Glomerular endothelial cell (primary cell): Measurements from ENCODE around the gene PRSS36. TPM values are rescaled to one million over a fixed set of nuclear protein-coding genes. Genes with fewer than 3 reads are reported as not detected.
A peak's percentile ranks its signal among the peaks of the same experiment; 100 is the strongest.

Experiments used
- DNase-seq: peaks from one replicate; pipeline ENCODE4 v3.0.0-alpha.2; 2011; ENCODE audit warnings: low read depth, low spot score; ENCODE audit errors: extremely low read depth
- total RNA-seq: library from RNA; depleted of rRNA; stranded (reverse); fragments of >200 nt; gene quantifications from 2 replicates; pipeline ENCODE4 v1.2.3, GENCODE V29; 2015

PRSS36 gene
- total RNA-seq, 1 donor from 2014 or later: not detected

DNA sequence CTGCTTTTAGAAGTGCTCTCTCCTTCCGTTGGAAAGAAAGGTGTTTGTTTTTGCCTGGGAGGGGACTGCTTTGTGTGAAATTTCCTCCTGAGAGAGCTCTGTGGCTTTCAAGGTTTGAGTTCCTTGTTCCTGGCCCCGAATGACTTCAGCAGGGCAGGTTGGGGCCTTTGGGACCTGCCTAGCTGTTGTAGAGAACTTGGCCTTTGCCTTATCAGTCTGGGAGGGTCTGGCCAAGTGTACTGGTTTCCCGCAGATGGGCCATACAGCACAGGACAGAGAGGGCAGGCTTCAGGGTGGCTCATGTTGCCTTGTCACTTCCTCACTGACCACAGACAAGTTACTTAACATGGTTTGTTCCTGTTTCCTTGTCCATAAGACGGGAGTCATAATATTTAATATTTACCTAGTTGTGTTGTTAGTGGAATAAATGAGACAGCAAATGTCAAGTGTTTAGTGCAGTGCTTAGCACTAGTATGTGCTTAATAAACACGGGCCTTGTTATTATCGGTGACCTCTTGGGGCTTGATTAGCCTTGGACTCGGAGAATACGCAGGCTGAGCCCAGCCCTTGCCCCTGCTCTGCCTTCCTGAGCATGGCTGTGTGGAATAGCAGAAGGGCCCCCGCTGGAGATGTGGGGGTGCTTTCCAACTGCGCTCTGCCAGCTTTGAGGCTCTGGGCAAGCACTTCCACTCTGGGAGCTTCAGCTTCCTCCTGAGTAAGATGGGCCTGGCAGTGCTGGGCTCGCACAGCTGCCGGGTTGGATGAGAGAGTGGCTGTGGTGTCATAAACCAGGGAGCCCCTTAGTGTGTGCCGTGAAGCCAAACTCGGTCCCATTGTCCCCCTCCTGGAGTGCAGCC, 20.9 kb downstream of the PRSS36 start:
- no peak for DNase-seq

- DNase-seq: no peak
Measured at GRCh38 chr16:31127182-31127581, 22.7 kb downstream of the PRSS36 start.

GRCh38 chr16:31125844-31126243, 24.0 kb downstream of the PRSS36 start:
- DNase-seq: no peak

DNA sequence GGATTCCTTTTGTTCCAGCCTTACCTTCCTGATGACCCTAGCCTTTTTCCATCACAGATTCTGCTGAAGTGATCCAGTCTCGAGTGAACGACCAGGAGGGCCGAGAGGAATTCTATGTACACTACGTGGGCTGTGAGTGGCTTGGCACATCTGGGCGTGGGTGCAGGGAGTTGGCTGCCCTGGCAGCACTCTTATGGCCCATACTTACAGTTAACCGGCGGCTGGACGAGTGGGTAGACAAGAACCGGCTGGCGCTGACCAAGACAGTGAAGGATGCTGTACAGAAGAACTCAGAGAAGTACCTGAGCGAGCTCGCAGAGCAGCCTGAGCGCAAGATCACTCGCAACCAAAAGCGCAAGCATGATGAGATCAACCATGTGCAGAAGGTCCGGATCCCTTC, 29.7 kb downstream of the PRSS36 start:
- no peak for DNase-seq

GRCh38 chr16:31118223-31119155, 31.4 kb downstream of the PRSS36 start:
- no peak for DNase-seq

GRCh38 chr16:31117384-31118222, 32.3 kb downstream of the PRSS36 start, which contains the start of gene KAT8:
Gene KAT8 (plus strand): TSS chr16:31117664. CDS start chr16:31117682, 18 bp downstream.
- DNase-seq: peak; percentile 80

DNA sequence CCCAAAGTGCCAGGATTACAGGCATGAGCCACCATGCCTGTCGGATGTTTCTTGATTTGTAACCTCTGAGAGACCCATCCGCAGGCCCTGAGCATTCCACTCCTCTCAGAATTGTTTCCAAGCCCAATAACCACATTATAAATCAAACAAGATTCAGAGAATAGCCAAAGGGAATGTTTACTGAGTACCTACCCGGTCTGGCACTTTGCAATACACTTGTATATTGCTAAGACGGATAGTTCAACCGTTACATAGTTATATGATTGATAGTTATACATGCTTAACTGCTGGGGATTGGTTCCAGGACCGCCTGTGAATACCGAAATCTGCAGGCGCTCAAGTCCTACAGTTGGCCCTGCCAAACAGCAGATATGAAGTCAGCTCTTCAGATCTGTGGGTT, 35.4 kb downstream of the PRSS36 start:
- DNase-seq: no peak

- DNase-seq: no peak
Measured at GRCh38 chr16:31113121-31114120, 36.4 kb downstream of the PRSS36 start.

DNA sequence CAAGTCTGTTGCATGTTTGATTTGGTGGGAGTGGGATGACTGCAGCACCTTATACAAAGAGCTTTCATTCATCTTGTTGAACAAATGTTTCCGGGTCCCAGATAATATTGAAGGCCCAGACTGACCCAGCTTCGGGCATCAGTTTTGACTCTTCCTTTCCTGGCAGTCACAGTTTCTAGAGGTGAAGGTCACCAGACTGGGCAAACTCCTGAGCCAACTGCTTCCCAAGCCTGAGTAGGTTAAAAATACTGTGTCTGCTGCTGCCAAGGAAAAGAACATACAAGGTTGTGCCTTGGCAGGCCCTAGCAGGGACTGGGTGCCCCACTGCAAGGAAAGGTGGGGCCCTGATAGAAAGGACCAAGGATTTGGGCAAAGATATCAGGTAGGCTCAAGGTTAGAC, 37.2 kb downstream of the PRSS36 start:
- DNase-seq: no peak

- no peak for DNase-seq
Measured at GRCh38 chr16:31111881-31112466, 37.9 kb downstream of the PRSS36 start.

GRCh38 chr16:31110106-31111034, 39.5 kb downstream of the PRSS36 start:
- no peak for DNase-seq

- DNase-seq: no peak
Measured at GRCh38 chr16:31109622-31110021, 40.2 kb downstream of the PRSS36 start.

DNA sequence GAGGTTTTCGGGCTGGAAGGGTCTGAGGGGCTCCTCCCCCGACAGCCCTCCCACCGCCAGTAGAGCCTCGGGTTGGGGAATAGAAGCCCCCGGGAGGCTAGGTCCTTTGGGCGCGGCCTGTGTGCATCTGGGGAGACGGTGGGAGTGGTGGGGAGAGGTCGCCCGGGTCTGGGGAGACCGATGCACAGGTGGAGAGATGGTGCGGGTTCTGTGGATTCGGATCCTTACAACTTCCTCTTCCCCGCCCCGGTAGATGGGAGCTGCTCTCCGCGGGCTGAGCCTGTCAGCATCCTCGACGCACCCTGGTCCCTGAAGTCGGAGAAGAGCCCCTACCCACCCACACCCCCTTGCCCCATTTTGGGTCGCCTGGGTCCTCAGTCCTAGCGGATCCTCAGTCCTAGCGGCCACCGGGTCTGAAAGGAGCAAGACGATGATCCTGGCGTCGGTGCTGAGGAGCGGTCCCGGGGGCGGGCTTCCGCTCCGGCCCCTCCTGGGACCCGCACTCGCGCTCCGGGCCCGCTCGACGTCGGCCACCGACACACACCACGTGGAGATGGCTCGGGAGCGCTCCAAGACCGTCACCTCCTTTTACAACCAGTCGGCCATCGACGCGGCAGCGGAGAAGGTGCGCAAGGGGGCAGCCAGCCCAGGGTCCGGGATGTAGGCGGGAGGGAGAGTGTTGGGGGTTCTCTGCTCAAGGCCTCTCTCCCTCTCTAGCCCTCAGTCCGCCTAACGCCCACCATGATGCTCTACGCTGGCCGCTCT, 40.9 kb downstream of the PRSS36 start:
- DNase-seq: no peak

DNA sequence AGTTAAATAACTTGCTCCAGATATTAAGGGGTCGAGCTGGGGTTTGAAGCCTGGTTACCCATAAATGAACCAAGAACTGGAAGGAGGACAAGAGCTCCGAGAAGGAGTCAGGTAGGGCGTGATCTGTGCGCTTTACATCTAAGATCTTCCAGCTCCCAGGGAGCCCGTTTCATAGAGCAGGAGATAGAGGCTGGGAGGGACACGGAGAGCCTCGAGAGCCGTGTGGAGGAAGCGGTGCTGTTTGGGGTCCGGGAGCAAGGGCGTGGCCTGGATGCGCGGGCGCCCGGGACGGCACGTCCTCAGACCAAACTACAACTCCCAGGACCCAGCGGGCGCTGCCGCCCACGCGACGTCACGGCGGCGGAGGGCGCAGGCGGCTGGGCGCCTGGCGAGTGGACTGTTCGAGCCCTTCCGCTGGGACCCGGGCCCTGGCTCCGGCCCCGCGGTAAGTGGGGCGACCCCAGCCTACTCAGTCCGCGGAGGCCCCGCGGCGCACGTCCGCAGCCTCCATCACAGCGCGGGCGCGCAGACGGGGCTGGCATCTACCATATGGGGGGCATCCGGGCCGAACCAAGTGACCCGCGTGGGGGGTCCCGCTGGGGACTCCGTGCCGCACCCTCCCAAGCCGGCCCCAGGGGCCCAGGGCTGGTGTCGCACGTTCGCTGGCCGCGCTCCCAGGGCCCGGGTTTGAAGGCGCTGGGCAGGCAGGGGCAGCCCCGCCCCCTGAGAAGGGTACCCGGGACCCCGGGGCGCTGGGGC, 41.7 kb downstream of the PRSS36 start, which contains the start of gene BCKDK:
Gene BCKDK (plus strand): TSS at position 352 of the 759 bp plus-strand sequence. CDS start 838 bp downstream, outside the sequence.
- DNase-seq: no peak

DNA sequence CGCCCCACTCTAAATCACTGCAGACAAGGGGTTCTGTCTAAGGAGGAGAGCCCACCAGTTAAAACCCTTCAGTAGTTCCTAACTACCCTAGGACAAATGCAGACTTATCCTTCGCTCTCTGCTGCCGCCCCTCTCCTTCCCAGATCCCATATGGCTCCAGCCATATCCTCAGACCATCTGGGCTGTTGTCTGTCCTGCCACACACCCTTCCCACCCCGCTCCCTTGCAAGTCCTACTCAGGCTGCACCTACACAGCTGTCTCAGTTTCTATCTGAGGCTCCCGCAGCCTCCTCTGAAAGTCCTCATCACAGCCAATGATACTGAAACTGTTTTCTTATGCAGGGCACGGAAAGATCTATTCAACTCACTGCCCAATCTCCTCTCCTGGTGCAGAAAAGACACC, 42.4 kb downstream of the PRSS36 start:
- no peak for DNase-seq
